Kidney (tissue), 14 donors: ENCODE measurements around the gene RANBP10. TPM values are rescaled to one million over a fixed set of nuclear protein-coding genes. Genes with fewer than 3 reads are reported as not detected.

ENCODE experiments used
- DNase-seq, 5 donors: peaks; one replicate each; pipeline ENCODE4 v3.0.0-alpha.2; 2013 to 2020
- FAIRE-seq: peaks from 2 replicates; lab custom pipeline; 2012; peaks lifted over from hg19 to GRCh38; lab: Jason Lieb, UNC
- H3K27ac ChIP-seq, 2 donors: one replicate each; pipeline ENCODE4 v1.7.0; 2013; ENCODE audit warnings: low read depth in 2 of 2, low read length in 2 of 2, inconsistent platforms in 1 of 2
- H3K27me3 ChIP-seq: one replicate; pipeline ENCODE4 v1.7.1; 2013; ENCODE audit warnings: low read length, inconsistent platforms; ENCODE audit not compliant: control insufficient read depth, insufficient read depth
- H3K36me3 ChIP-seq, 3 donors: one replicate each; pipeline versions ENCODE4 v1.7.0 to v1.7.1; 2013; ENCODE audit warnings: low read length in 3 of 3, control low read depth in 1 of 3, inconsistent platforms in 1 of 3; ENCODE audit not compliant: insufficient read depth in 3 of 3, control insufficient read depth in 2 of 3
- H3K4me1 ChIP-seq, 3 donors: one replicate each; pipeline versions ENCODE4 v1.7.0 to v1.7.1; 2013; ENCODE audit warnings: low read length in 3 of 3, inconsistent platforms in 1 of 3, low read depth in 1 of 3; ENCODE audit not compliant: control insufficient read depth in 2 of 3, insufficient read depth in 2 of 3
- H3K4me3 ChIP-seq, 3 donors: one replicate each; pipeline versions ENCODE4 v1.7.0 to v1.8.1; 2013; ENCODE audit warnings: low read length in 3 of 3, control low read depth in 1 of 3, inconsistent platforms in 1 of 3
- H3K9ac ChIP-seq, 3 donors: one replicate each; pipeline versions ENCODE4 v1.7.0 to v1.7.1; 2013; ENCODE audit warnings: low read length in 3 of 3, control low read depth in 1 of 3, inconsistent platforms in 1 of 3
- H3K9me3 ChIP-seq, 3 donors: one replicate each; pipeline versions ENCODE4 v1.7.0 to v1.7.1; 2013; ENCODE audit warnings: low read length in 3 of 3, control low read depth in 1 of 3, inconsistent platforms in 1 of 3; ENCODE audit not compliant: control insufficient read depth in 2 of 3, insufficient read depth in 1 of 3
- intact Hi-C: fragments of 100-400 bp; cut with DNase I; formaldehyde crosslinking; loops from one replicate; pipeline ENCODE4 v1.11.1; 2022
- polyA plus RNA-seq: library from polyadenylated mRNA; stranded (reverse); fragments of 350-450 nt; fragmentation: Illumina TruSeq; extraction: RNeasy Lipid Tissue Mini Kit (QIAGEN cat#74804); gene quantifications from one replicate; pipeline ENCODE4 v1.2.3, GENCODE V29; 2014; ENCODE audit warnings: low read depth, low replicate concordance; ENCODE audit not compliant: insufficient read depth
- total RNA-seq: library from RNA; stranded (reverse); fragmentation: NEBNext Ultra II Directional; extraction: Animal tissue kit (Norgen Biotek cat#: 25700); gene quantifications from one replicate; pipeline ENCODE4 v1.2.1, GENCODE V29; 2021
- TF ChIP-seq, protein P1 (sequence below): IDR thresholded peaks from 3 replicates; pipeline ENCODE4 v1.5.1; 2012; ENCODE audit warnings: mild to moderate bottlenecking, moderate library complexity, borderline replicate concordance; ENCODE audit not compliant: insufficient read depth; ENCODE audit errors: extremely low read depth
- donor health status: control.
- donor health status: control.
- donor health status: control.
- donor health status: control.
- donor health status: control.
- donor health status: DM: yes; HTN: yes; CAD: no.
- donor health status: Normal renal cell carcinoma (clear cell type).

Gene RANBP10
- total and polyA plus RNA-seq, 2 donors from 2014 or later = 7.0 to 22.3 TPM

- FAIRE-seq = no peak
- Histone ChIP-seq H3K9me3 (no peaks in the 10 kb centered on the region), H3K4me1 (peaks cover 0 to 8% (median 0%) of the 10 kb centered on the region in 3 donors), H3K36me3 (peaks cover 0 to 3% (median 0%) of the 10 kb centered on the region in 3 donors), H3K9ac (no peak overlapping the region), H3K4me3 (no peak overlapping the region), H3K27me3 (no peaks in the 10 kb centered on the region), H3K27ac (no peak overlapping the region)
- TF ChIP-seq, protein P1, sequence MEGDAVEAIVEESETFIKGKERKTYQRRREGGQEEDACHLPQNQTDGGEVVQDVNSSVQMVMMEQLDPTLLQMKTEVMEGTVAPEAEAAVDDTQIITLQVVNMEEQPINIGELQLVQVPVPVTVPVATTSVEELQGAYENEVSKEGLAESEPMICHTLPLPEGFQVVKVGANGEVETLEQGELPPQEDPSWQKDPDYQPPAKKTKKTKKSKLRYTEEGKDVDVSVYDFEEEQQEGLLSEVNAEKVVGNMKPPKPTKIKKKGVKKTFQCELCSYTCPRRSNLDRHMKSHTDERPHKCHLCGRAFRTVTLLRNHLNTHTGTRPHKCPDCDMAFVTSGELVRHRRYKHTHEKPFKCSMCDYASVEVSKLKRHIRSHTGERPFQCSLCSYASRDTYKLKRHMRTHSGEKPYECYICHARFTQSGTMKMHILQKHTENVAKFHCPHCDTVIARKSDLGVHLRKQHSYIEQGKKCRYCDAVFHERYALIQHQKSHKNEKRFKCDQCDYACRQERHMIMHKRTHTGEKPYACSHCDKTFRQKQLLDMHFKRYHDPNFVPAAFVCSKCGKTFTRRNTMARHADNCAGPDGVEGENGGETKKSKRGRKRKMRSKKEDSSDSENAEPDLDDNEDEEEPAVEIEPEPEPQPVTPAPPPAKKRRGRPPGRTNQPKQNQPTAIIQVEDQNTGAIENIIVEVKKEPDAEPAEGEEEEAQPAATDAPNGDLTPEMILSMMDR = no peak
- DNase-seq = no peak
- intact Hi-C loops = no loop called here
Measured at GRCh38 chr16:67710607-67711006, 95.8 kb downstream of the RANBP10 start.

DNA sequence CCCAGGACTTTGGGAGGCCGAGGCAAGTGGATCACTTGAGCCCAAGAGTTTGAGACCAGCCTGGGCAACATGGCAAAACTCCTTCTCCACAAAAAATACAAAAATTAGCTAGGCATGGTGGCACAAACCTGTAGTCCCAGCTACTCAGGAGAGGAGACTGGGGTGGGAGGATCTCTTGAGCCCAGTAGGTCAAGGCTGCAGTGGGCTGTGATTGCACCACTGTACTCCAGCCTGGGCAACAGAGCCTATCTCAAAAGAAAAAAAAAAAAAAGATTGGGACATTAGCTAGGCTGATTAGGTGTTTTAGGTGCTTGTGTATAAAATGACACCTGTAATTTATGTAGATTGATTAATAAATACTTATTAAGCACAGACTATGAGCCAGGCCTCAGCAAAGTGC is 97.3 kb downstream of the RANBP10 start:
- TF ChIP-seq, protein P1 = no peak
- peaks cover 0 to under 1% (median 0%) of the 10 kb centered on the region in 3 donors for H3K4me1 ChIP-seq
- FAIRE-seq (no peak), DNase-seq (no peak)
- no peak overlapping the region for H3K9ac ChIP-seq
- no peaks in the 10 kb centered on the region for H3K9me3 ChIP-seq
- intact Hi-C loops = no loop called here
- H3K36me3 ChIP-seq = peaks cover 0 to 3% (median 0%) of the 10 kb centered on the region in 3 donors
- no peaks in the 10 kb centered on the region for H3K27me3 ChIP-seq
- H3K4me3 ChIP-seq = no peak overlapping the region
- H3K27ac ChIP-seq = no peak overlapping the region

DNA sequence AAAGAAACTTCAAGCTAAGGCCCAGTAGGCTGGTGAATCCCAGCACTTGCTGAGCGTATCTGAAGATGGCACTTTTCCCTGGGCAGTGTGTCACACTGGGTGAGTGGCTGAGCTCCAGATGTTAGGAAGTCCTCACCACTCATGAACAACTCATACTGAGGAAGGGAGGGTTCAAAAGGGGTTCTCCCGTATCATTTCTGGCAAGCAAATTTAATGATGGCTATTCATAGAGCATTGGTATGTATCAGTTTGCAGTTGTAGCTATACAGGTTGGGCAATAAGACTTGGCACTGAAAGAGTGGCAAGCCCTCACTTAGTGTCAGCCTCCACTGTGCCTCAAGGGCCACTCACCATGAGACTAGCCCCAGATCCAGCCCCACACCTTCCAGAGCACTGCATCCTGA is 98.0 kb downstream of the RANBP10 start:
- Histone ChIP-seq H3K27me3 (no peaks in the 10 kb centered on the region), H3K9me3 (no peaks in the 10 kb centered on the region), H3K9ac (no peak overlapping the region), H3K36me3 (peaks cover 0 to 3% (median 0%) of the 10 kb centered on the region in 3 donors), H3K4me1 (no peaks in the 10 kb centered on the region), H3K4me3 (no peak overlapping the region), H3K27ac (no peak overlapping the region)
- TF ChIP-seq, protein P1 = no peak
- intact Hi-C loops = no loop called here
- FAIRE-seq (no peak), DNase-seq (no peak)

- no peaks in the 10 kb centered on the region for H3K27me3 ChIP-seq
- TF ChIP-seq, protein P1 = no peak
- H3K4me1 ChIP-seq = no peaks in the 10 kb centered on the region
- no peak overlapping the region for H3K27ac ChIP-seq
- H3K9ac ChIP-seq = no peak overlapping the region
- no peaks in the 10 kb centered on the region for H3K9me3 ChIP-seq
- intact Hi-C loops = no loop called here
- DNase-seq (no peak), FAIRE-seq (no peak)
- H3K36me3 ChIP-seq = no peaks in the 10 kb centered on the region
- no peak overlapping the region for H3K4me3 ChIP-seq
Measured at GRCh38 chr16:67707790-67708189, 98.6 kb downstream of the RANBP10 start.
